ENCODE results near the gene PTPN6. TPM values are rescaled to one million over a fixed set of nuclear protein-coding genes. Genes with fewer than 3 reads are reported as not detected.
A peak's percentile ranks its signal among the peaks of the same experiment; 100 is the strongest.

The PTPN6 gene
- polyA plus RNA-seq, 3 donors from 2014 or later, result 231 to 513 (median 294) TPM

GRCh38 chr12:6959805-6960592 lies 8.8 kb downstream of the PTPN6 start:
- H3K27ac Mint-ChIP-seq, result peak overlapping the region; percentile 95 to 100 (median 99)
- peaks cover 21 to 44% (median 31%) of the 10 kb centered on the region in 3 donors for H3K36me3 Mint-ChIP-seq
- peaks cover 15 to 40% (median 19%) of the 10 kb centered on the region in 3 donors for H3K27me3 Mint-ChIP-seq (ENCODE audit: low read depth in 3 of 3)
- no peaks in the 10 kb centered on the region for H3K9me3 Mint-ChIP-seq
- no peak for DNase-seq
- peak overlapping the region; percentile 86 to 98 (median 91) for H3K4me3 Mint-ChIP-seq
- H3K4me1 Mint-ChIP-seq, result peaks cover 78 to 84% of the 10 kb centered on the region in 2 donors

- DNase-seq, result peak; percentile 60 to 72 (median 60)
- Mint-ChIP-seq H3K27ac (peak overlapping the region; percentile 95 to 99 (median 97)), H3K4me1 (peaks cover 75 to 84% of the 10 kb centered on the region in 2 donors), H3K4me3 (peak overlapping the region; percentile 70 to 82 (median 81)), H3K27me3 (ENCODE audit: low read depth in 3 of 3) (peaks cover 15 to 35% (median 18%) of the 10 kb centered on the region in 3 donors), H3K9me3 (no peaks in the 10 kb centered on the region), H3K36me3 (peaks cover 21 to 51% (median 36%) of the 10 kb centered on the region in 3 donors)
Measured at GRCh38 chr12:6960593-6961277, 9.6 kb downstream of the PTPN6 start.

GRCh38 chr12:6961278-6961694 lies 10.1 kb downstream of the PTPN6 start:
- H3K4me3 Mint-ChIP-seq, result peak overlapping the region; percentile 70 to 82 (median 81)
- peaks cover 21 to 49% (median 33%) of the 10 kb centered on the region in 3 donors for H3K36me3 Mint-ChIP-seq
- DNase-seq, result peak; percentile 83 to 89 (median 83)
- peak overlapping the region; percentile 95 to 99 (median 97) for H3K27ac Mint-ChIP-seq
- no peaks in the 10 kb centered on the region for H3K9me3 Mint-ChIP-seq
- H3K27me3 Mint-ChIP-seq (ENCODE audit: low read depth in 3 of 3), result peaks cover 15 to 33% (median 16%) of the 10 kb centered on the region in 3 donors
- H3K4me1 Mint-ChIP-seq, result peaks cover 70 to 82% of the 10 kb centered on the region in 2 donors

- H3K4me1 Mint-ChIP-seq, result peaks cover 65 to 79% of the 10 kb centered on the region in 2 donors
- peak overlapping the region; percentile 70 to 82 (median 81) for H3K4me3 Mint-ChIP-seq
- peaks cover 18 to 47% (median 31%) of the 10 kb centered on the region in 3 donors for H3K36me3 Mint-ChIP-seq
- no peak for DNase-seq
- H3K27ac Mint-ChIP-seq, result peak overlapping the region; percentile 95 to 99 (median 97)
- H3K27me3 Mint-ChIP-seq (ENCODE audit: low read depth in 3 of 3), result peaks cover 10 to 28% (median 12%) of the 10 kb centered on the region in 3 donors
- no peaks in the 10 kb centered on the region for H3K9me3 Mint-ChIP-seq
Measured at GRCh38 chr12:6961695-6962284, 10.6 kb downstream of the PTPN6 start.

DNA sequence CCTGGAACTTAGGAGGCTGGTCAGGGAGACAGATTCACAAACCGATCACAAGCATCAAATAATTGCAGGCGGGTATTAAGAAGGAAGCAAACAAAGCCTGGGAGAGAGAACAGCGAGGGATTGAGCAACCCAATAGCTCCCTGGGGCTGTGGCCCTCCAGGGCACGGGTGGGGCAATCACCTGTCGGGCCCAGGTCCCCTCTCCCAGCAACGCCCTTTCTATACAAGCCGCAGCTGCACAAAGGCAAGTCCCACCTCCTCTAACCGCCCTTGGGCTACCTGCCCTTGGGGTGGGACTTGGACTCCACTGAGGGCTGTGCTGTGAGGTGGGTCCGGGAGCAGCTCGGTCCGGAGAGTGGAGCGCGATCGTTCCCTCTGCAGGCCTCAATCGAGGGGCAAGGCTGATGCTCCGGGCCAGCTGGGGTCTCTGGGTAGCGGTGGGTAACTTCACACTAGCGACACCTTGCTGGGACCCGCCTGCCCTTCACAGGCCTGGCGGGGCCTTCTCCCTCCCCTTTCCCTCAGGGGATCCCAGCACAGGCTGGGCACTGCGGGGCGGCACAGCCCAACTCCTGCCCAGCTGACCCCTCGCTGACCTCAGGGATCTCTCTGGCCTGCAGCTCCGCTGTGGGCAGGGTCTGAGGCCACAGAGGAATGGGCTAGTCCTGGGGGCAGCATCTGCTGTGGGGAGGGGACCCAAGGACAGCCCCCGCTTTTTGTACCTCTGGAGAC lies 11.3 kb downstream of the PTPN6 start:
- no peaks in the 10 kb centered on the region for H3K9me3 Mint-ChIP-seq
- H3K36me3 Mint-ChIP-seq, result peaks cover 13 to 44% (median 25%) of the 10 kb centered on the region in 3 donors
- DNase-seq, result no peak
- peaks cover 8 to 22% (median 9%) of the 10 kb centered on the region in 3 donors for H3K27me3 Mint-ChIP-seq (ENCODE audit: low read depth in 3 of 3)
- peak overlapping the region; percentile 95 to 99 (median 97) for H3K27ac Mint-ChIP-seq
- peaks cover 58 to 72% of the 10 kb centered on the region in 2 donors for H3K4me1 Mint-ChIP-seq
- peak overlapping the region in 3 of 5 donors; percentile 30 to 81 (median 40) for H3K4me3 Mint-ChIP-seq

GRCh38 chr12:6963016-6963731 lies 12.0 kb downstream of the PTPN6 start:
- H3K27me3 Mint-ChIP-seq (ENCODE audit: low read depth in 3 of 3), result peaks cover 8 to 20% (median 9%) of the 10 kb centered on the region in 3 donors
- H3K4me1 Mint-ChIP-seq, result peaks cover 51 to 65% of the 10 kb centered on the region in 2 donors
- H3K36me3 Mint-ChIP-seq, result peaks cover 13 to 42% (median 25%) of the 10 kb centered on the region in 3 donors
- H3K27ac Mint-ChIP-seq, result peak overlapping the region in 2 of 6 donors; percentile 95 to 98
- no peak for DNase-seq
- H3K9me3 Mint-ChIP-seq, result no peaks in the 10 kb centered on the region
- peak overlapping the region in 1 of 5 donors; percentile 12 for H3K4me3 Mint-ChIP-seq

DNA sequence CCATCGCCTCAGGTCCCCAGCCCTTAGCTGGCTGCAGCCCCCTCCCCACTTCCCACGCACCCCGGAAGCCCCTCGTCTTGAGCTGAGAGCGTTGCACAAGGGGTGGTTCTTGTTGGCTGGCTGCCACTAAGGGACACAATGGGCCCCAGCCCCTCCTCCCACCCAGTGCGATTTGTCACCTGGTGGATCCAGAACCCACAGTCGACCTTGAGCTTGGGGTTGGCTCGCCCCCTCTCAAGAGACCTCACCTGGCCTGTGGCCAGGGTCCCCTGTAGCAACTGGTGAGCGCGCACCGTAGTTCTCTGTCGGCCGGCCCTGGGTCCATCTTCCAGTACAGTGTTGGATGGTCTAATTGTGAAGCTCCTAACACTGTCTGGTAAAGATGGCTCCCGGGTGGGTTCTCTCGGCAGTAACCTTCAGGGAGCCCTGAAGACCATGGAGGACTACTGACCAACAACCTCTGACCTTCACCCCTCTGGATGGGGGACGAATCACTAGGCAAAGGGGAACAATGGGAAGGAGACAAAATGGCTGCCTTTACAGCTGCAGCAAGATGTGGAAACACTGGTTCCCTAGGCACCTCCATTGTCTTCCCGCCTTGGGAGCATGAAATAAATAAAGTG lies 12.7 kb downstream of the PTPN6 start:
- H3K9me3 Mint-ChIP-seq, result no peaks in the 10 kb centered on the region
- H3K4me1 Mint-ChIP-seq, result peaks cover 47 to 64% of the 10 kb centered on the region in 2 donors

GRCh38 chr12:6964605-6965025 lies 13.5 kb downstream of the PTPN6 start:
- Mint-ChIP-seq H3K36me3 (peaks cover 12 to 36% (median 22%) of the 10 kb centered on the region in 3 donors), H3K9me3 (no peaks in the 10 kb centered on the region), H3K27ac (peak overlapping the region; percentile 84 to 91 (median 86)), H3K4me1 (peaks cover 47 to 63% of the 10 kb centered on the region in 2 donors), H3K4me3 (no peak overlapping the region), H3K27me3 (ENCODE audit: low read depth in 3 of 3) (peaks cover 2 to 14% (median 4%) of the 10 kb centered on the region in 3 donors)
- no peak for DNase-seq

More for the DNA sequence above, 12.7 kb downstream of the PTPN6 start:
- Mint-ChIP-seq H3K4me3 (no peak overlapping the region), H3K27ac (peak overlapping the region; percentile 46 to 91 (median 86)), H3K36me3 (peaks cover 15 to 39% (median 23%) of the 10 kb centered on the region in 3 donors), H3K27me3 (ENCODE audit: low read depth in 3 of 3) (peaks cover 5 to 17% (median 7%) of the 10 kb centered on the region in 3 donors)
- no peak for DNase-seq

DNA sequence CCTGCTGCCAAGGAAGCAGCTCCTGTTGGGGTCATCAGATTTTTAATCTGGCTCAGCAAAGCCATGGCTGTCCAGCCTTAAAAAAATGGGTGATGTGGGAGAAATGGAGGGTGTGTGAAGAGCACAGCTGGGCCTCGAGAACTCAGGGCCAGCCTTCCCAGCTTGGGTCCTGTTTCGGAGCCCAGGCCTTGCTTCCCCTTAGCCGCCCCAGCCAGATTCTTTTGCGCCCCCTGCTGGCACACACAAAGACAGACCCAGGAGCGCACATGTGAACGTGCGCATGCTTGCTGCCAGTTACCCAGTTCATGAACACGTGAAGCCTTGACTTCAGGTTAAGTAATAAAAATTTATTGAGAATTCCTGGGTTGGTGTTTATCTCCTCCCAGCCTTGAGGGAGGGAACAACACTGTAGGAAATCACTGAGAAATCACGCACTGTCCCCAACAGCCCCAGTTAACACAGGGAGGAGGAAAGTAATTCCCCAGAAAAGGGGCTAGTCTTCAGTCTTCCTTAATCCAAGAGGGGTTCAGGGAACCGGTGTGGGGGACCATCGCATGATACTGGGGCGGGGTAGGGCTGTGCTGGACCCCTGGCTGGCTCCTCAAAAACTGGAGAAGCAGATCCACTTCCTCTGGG lies 14.0 kb downstream of the PTPN6 start:
- peak overlapping the region; percentile 84 to 91 (median 86) for H3K27ac Mint-ChIP-seq
- H3K36me3 Mint-ChIP-seq, result peaks cover 12 to 36% (median 22%) of the 10 kb centered on the region in 3 donors
- DNase-seq, result peak; percentile 81 to 86 (median 83)
- no peaks in the 10 kb centered on the region for H3K9me3 Mint-ChIP-seq
- peaks cover 47 to 62% of the 10 kb centered on the region in 2 donors for H3K4me1 Mint-ChIP-seq
- H3K27me3 Mint-ChIP-seq (ENCODE audit: low read depth in 3 of 3), result peaks cover 2 to 14% (median 4%) of the 10 kb centered on the region in 3 donors
- H3K4me3 Mint-ChIP-seq, result no peak overlapping the region

GRCh38 chr12:6965714-6966113 lies 14.6 kb downstream of the PTPN6 start:
- no peaks in the 10 kb centered on the region for H3K9me3 Mint-ChIP-seq
- H3K27ac Mint-ChIP-seq, result peak overlapping the region in 4 of 6 donors; percentile 84 to 91 (median 87)
- no peak overlapping the region for H3K4me3 Mint-ChIP-seq
- DNase-seq, result no peak
- peaks cover 2 to 11% (median 4%) of the 10 kb centered on the region in 3 donors for H3K27me3 Mint-ChIP-seq (ENCODE audit: low read depth in 3 of 3)
- H3K4me1 Mint-ChIP-seq, result peaks cover 45 to 62% of the 10 kb centered on the region in 2 donors
- H3K36me3 Mint-ChIP-seq, result peaks cover 12 to 32% (median 19%) of the 10 kb centered on the region in 3 donors

DNA sequence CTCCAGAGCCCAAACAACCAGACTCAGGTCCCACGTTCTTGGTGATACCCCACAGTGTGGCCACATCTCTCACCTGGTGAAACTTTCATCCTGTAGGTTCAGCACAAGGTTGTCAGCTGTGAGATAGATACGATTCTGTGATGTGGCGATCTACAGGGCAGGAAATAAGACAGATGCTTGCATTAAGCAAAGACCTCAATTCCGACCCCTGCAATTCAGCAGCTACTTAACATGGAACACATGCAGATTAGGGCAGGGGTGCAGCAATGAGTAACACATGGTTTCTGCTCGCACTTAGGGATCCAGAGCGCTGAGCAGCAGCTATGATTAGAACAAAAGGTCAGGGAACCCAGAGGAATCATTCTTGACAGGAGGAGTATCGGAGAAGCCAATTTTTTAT lies 15.2 kb downstream of the PTPN6 start:
- Mint-ChIP-seq H3K9me3 (no peaks in the 10 kb centered on the region), H3K36me3 (peaks cover 10 to 28% (median 17%) of the 10 kb centered on the region in 3 donors), H3K4me3 (no peak overlapping the region), H3K4me1 (peaks cover 44 to 61% of the 10 kb centered on the region in 2 donors), H3K27ac (peak overlapping the region in 2 of 6 donors; percentile 26 to 73), H3K27me3 (ENCODE audit: low read depth in 3 of 3) (peaks cover 1 to 7% (median 4%) of the 10 kb centered on the region in 3 donors)
- DNase-seq, result no peak
